ENCODE data around the gene SLC2A1.

SLC2A1 gene

GRCh38 chr1:42958488-42959319 lies at the start of gene SLC2A1:
TSS of gene SLC2A1 (minus strand) at chr1:42958868. CDS start at chr1:42958651, 217 bp downstream.
- DNase-seq = peak; percentile 82

GRCh38 chr1:43007377-43008114 lies 48.9 kb upstream of the SLC2A1 start:
- no peak for DNase-seq

DNA sequence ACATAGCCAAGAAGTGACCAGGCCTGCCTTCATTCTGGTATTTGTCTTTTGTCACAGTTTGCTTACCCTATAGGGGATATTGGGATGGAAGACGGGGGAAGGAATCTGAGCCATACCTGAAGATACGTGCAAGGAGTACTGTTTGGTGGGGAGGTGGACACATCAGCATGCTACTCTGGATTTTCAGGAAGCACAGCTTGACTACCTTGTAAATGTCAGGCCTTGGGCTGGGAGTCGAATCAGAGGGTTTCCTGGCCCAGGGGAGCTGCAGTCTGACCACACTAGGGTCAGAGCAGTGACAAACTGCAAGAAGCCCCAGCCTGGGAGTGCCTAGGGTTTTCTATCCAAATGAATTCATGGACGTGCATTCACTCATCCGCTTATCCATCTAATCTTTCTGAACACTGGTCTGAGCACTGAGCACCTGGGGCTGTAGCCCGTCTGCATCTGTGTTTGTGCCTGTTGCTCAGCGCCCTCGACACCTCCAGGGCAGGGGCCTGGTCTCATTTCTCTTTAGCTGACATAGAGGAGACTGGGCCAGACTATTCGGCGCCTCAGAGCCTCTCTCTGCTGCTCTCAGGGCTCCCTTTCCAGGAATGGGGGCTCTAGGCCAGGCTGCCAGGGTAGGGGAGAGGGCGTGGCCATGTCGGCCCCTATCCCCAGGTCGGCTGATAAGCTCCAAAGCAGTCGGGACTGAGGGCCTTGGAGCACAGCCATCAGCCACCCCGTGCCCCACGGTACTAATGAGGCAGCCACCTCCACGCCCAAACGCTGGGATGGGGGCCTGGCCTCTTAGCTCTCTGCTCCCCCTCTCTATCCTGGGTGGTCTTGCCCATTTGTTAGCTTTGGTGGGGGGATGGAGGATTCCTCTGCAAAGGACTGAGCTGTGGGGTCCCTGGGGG lies 47.0 kb upstream of the SLC2A1 start:
- DNase-seq = no peak

- DNase-seq = no peak
These were observed 46.2 kb upstream of the SLC2A1 start for GRCh38 chr1:43004587-43005459.

DNA sequence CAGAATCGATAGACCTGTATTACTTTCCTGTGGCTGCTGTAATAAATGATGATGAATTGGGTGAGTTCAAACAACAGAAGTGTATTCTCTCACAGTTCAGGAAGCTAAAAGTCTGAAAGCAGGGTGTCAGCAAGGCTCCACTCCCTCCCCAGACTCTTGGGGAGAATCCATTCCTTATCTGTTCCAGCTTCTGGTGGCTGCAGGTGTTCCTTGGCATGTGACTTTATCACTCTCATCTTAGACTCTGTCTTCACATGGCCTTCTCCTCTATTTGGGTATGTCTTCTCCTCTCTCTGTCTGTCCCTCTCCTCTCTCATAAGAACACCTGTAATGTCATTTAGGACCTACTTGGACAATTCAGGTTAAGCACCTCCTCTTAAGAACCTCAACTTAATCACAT lies 44.1 kb upstream of the SLC2A1 start:
- no peak for DNase-seq

- no peak for DNase-seq
These were observed 43.4 kb upstream of the SLC2A1 start for GRCh38 chr1:43002116-43002515.

GRCh38 chr1:43001434-43001833 lies 42.8 kb upstream of the SLC2A1 start:
- DNase-seq = no peak

DNA sequence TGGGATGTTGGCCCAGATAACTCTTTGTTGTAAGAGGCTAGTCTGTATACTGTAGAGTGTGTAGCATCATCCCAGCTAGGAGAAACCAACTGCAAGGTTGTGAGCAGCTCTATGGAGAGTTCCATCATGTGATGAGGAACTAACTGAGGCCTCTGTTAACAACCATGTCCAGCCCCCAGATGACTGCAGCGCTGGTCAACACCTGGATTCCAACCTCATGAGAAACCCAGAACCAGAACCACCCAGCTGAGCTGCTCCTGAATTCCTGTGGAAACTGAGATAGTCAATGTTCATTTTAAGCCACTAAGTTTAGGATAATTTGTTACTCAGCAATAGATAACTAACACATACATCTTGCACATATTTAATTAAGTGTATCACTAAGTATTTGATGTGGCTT lies 41.6 kb upstream of the SLC2A1 start:
- no peak for DNase-seq

GRCh38 chr1:42999308-42999707 lies 40.6 kb upstream of the SLC2A1 start:
- no peak for DNase-seq

DNA sequence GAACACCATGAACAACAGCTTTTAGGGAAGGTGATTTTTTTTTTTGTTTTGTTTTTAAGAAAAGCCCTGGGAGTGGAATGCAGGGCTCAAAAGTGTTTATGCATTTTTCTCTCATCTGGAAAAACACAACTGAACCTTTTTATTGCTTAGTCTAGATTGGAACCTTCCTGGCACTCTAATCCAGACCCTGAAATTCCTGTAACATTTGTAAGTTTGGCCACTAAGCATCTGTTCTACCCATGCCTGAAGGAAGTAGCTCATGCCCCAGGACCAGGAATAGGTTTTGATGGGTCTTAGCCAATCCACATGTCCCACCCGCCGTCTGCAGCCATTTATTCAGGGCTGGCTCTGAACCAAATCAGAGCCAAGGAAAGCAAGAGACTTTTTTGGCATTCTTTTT lies 39.7 kb upstream of the SLC2A1 start:
- DNase-seq = no peak

DNA sequence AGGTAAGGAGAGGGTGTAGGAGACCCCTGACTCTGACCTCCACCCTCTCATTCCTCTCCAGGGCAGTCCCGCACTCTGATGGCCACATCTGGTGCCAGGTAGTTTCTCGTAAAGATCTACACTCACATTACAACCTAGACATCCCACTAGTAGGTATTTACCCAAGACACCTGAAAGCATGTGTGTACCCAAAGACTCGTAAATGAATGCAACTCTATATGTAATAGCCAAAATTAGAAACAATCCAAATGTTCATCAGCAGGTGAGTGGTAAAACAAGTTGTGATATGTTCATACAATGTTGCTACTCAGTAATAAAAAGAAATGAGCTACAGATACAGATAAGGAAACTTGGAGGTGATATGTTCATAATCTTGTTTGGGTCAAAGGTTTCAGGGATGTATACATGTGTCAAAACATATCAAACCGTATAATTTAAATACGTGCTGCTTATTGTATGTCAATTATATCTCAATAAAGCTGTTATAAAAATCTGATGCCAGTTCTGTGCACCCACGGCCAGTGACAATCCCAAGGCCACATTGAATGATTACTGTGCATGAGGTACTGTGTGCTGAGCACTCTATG lies 37.8 kb upstream of the SLC2A1 start:
- no peak for DNase-seq

GRCh38 chr1:42993502-42994136 lies 35.0 kb upstream of the SLC2A1 start:
- no peak for DNase-seq

- DNase-seq = no peak
These were observed 33.4 kb upstream of the SLC2A1 start for GRCh38 chr1:42992054-42992571.

DNA sequence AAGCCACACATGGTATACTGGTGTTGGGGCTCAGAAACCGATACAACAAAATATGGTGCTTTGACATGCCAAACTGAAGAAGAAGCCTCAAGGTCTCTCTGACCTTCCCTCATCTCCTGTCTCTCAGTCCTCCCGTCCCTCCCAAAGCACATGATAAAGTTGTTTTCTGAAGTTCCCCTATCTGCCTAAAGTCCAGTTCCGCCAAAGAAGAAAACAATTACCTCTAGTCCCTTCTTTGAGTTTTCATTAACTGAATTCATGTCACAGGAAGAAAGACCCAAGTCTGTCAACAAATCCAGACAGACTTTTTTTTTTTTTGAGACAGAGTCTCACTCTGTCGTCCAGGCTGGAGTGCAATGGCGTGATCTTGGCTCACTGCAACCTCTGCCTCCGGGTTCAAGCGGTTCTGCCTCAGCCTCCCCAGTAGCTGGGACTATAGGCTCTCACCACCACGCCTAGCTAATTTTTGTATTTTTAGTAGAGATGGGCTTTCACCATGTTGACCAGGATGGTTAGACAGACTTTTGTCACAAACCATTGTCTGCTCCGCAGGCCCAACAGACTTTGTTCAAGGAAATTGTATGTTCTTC lies 32.2 kb upstream of the SLC2A1 start:
- DNase-seq = no peak

DNA sequence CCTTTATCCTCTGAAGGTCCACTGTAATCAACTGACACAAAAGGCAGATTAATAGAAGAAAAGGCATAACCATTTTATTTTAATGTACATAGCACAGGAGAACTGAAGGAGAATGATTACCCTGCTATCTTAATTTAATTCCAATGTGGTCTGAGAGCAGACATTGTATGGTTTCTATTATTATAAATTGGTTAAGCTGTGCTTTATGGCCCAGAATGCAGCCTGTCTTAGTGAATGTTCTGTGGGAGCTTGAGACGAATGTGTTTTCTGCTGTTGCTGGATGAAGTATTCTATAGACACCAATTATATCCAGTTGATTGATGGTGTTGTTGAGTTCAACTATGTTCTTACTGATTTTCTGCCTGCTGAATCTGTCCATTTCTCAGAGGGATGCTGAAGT lies 25.0 kb upstream of the SLC2A1 start:
- DNase-seq = no peak

DNA sequence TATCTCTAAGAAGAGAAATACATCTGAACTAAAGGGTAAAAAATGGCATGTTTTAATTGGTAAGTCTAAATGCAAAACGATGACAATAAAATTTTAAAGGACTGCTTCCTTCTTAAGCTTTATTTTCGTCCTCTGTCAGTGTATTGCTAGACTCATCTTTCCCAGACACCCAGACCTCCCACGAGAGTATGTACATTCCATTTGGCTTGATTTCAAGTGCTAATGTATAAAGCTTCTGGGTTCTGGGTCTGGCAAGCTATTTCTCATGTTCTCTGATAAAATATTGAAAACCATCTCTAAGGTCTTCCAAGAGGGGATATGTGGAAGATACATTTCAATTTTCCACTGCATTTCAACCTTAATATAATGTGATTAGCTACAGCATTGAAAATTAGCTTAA lies 24.6 kb upstream of the SLC2A1 start:
- DNase-seq = no peak

- no peak for DNase-seq
These were observed 24.0 kb upstream of the SLC2A1 start for GRCh38 chr1:42982641-42983040.

- no peak for DNase-seq
These were observed 23.2 kb upstream of the SLC2A1 start for GRCh38 chr1:42981871-42982270.

GRCh38 chr1:42981255-42981805 lies 22.7 kb upstream of the SLC2A1 start:
- no peak for DNase-seq

Data from 8988T (cell line).